Ascending aorta (tissue), 2 donors: ENCODE results near the gene COMMD7. TPM values are rescaled to one million over a fixed set of nuclear protein-coding genes. Genes with fewer than 3 reads are reported as not detected.
"Not testable (repeated sequence)": the region's sequence is repeated elsewhere in the genome, so short reads cannot be mapped to it uniquely, and the experiment has no call there.

Source experiments
- DNase-seq, 2 donors: peaks; one replicate each; pipeline ENCODE4 v3.0.0-alpha.2; 2019; ENCODE audit warnings: low spot score in 2 of 2
- H3K27ac ChIP-seq, 2 donors: fragments of 200-600 bp; sonication (generic); one replicate each; pipeline ENCODE4 v1.5.1; 2016 to 2017; ENCODE audit warnings: mild to moderate bottlenecking in 1 of 2
- H3K27me3 ChIP-seq: fragments of 200-600 bp; sonication (generic); one replicate; pipeline ENCODE4 v1.5.1; 2017
- H3K36me3 ChIP-seq, 2 donors: fragments of 200-600 bp; sonication (generic); one replicate each; pipeline ENCODE4 v1.5.1; 2016
- H3K4me1 ChIP-seq, 2 donors: fragments of 200-600 bp; sonication (generic); one replicate each; pipeline ENCODE4 v1.5.1; 2016 to 2017; ENCODE audit warnings: mild to moderate bottlenecking in 1 of 2
- H3K4me3 ChIP-seq, 2 donors: fragments of 200-600 bp; sonication (generic); one replicate each; pipeline ENCODE4 v1.5.1; 2016 to 2017; ENCODE audit warnings: mild to moderate bottlenecking in 1 of 2
- H3K9me3 ChIP-seq, 2 donors: fragments of 200-600 bp; sonication (generic); one replicate each; pipeline ENCODE4 v1.5.1; 2016
- CTCF ChIP-seq, 3 experiments: fragments of 200-600 bp in 2 of 3; fragments of 450-650 bp in 1 of 3; sonication (generic) in 2 of 3; IDR thresholded peaks; one replicate each; pipeline ENCODE4 v1.5.1; 2016 to 2019; ENCODE audit warnings: antibody characterized with exemption in 3 of 3, mild to moderate bottlenecking in 1 of 3, moderate library complexity in 1 of 3
- intact Hi-C: fragments of 100-400 bp; cut with DNase I; formaldehyde crosslinking; loops from one replicate; pipeline ENCODE4 v1.15.1; 2023
- total RNA-seq: library from RNA; depleted of rRNA; stranded (reverse); fragments of >200 nt; gene quantifications from one replicate; pipeline ENCODE4 v1.1.0, GENCODE V29; 2016

COMMD7 gene
- total RNA-seq, 1 donor from 2014 or later, result 90.3 TPM

GRCh38 chr20:32772046-32772445, 28.8 kb upstream of the COMMD7 start:
- H3K4me3 ChIP-seq, result no peak overlapping the region

GRCh38 chr20:32767418-32768198, 24.3 kb upstream of the COMMD7 start:
- H3K9me3 ChIP-seq, result no peaks in the 10 kb centered on the region
- H3K4me3 ChIP-seq, result no peak overlapping the region
- intact Hi-C loops, result no loop called here
- no peak overlapping the region for H3K27ac ChIP-seq
- DNase-seq, result no peak
- no peak for TF ChIP-seq CTCF (IDR thresholded peaks at IDR 0.05)
- no peaks in the 10 kb centered on the region for H3K27me3 ChIP-seq
- peaks cover 5 to 8% of the 10 kb centered on the region in 2 donors for H3K4me1 ChIP-seq
- no peaks in the 10 kb centered on the region for H3K36me3 ChIP-seq

More at GRCh38 chr20:32772046-32772445, 28.8 kb upstream of the COMMD7 start:
- no peak for DNase-seq
- Histone ChIP-seq H3K27ac (no peak overlapping the region), H3K27me3 (no peaks in the 10 kb centered on the region), H3K4me1 (no peaks in the 10 kb centered on the region), H3K36me3 (no peaks in the 10 kb centered on the region), H3K9me3 (no peaks in the 10 kb centered on the region)
- TF ChIP-seq CTCF (IDR thresholded peaks at IDR 0.05), result no peak
- intact Hi-C loops, result no loop called here

DNA sequence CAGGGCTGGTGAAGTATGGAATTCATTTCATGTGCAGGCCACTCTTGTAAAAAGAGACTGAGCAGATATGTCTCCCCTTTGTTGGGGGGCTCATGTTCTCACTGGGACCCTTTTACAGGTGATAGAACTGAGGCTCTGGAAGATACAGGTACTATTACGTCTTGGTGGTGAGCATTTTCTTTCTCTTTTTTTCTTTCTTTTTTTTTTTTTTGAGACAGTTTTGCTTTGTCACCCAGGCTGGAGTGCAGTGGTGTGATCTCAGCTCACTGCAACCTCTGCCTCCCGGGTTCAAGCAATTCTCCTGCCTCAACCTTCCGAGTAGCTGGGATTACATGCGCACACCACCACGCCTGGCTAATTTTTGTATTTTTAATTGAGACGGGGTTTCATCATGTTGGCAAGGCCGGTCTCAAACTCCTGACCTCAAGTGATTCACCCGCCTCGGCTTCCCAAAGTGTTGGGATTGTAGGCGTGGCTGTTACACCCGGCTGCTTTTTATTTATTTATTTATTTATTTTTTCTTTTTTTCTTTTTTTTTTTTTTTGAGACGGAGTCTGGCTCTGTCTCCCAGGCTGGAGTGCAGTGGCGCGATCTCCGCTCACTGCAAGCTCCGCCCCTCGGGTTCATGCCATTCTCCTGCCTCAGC, 22.1 kb upstream of the COMMD7 start:
- H3K4me3 ChIP-seq, H3K9me3 ChIP-seq, DNase-seq, intact Hi-C loops, H3K27ac ChIP-seq, H3K27me3 ChIP-seq, H3K36me3 ChIP-seq: not testable (repeated sequence)
- H3K4me1 ChIP-seq, result peaks cover 10 to 14% of the 10 kb centered on the region in 2 donors

- Histone ChIP-seq H3K27me3 (no peaks in the 10 kb centered on the region), H3K4me3 (no peak overlapping the region), H3K36me3 (no peaks in the 10 kb centered on the region), H3K27ac (no peak overlapping the region), H3K4me1 (peaks cover 10 to 14% of the 10 kb centered on the region in 2 donors), H3K9me3 (no peaks in the 10 kb centered on the region)
- TF ChIP-seq CTCF (IDR thresholded peaks at IDR 0.05), result no peak
- intact Hi-C loops, result no loop called here
- no peak for DNase-seq
Observed at GRCh38 chr20:32764005-32764960, 21.0 kb upstream of the COMMD7 start.

DNA sequence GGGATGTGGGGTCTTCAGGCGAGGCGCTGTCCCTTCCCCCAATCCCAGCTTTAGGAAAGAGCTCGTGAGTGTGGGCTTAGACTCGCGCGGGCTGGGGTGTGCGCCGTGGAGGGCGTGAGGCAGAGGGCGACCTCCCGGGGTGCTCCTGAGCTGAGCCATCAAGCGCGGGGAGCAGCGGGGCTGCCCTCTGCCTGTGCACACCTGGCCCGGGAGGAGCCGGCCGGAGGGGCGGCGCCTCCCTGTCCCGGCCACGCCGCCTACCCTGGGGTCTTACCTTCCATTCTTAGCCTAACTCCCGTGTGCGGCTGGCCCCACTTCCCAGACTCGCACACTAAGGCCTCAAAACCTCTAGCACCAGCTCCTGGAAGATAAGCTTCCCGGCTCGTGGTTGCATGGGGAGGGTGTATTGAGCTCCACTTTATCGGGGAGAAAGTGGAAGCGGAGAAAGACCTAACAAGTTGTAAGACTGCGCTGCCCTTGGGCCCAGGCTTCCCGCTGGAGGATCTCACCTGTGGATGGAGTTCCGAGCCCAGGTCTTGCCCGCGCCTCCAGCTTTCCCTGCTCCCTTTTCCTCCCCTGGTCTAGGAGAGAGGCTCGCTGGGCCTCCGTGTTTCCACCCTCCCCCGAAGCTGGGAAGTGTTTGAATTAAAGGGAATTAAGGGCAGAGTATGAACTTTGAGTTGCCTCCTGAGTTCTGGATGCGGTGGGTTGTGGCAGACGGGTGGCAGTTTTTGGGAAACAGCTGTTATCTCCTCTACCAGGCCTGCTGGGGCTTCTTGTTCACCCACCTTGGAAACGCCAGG, 20.1 kb upstream of the COMMD7 start:
- no peak for DNase-seq
- intact Hi-C loops, result loop anchor here (2.0 kb wide), 1 partner anchor 21 kb away; the partner anchor contains the start of gene COMMD7
- H3K9me3 ChIP-seq, result no peaks in the 10 kb centered on the region
- H3K4me3 ChIP-seq, result peak overlapping the region; percentile 84 to 92
- no peaks in the 10 kb centered on the region for H3K36me3 ChIP-seq
- no peak for TF ChIP-seq CTCF (IDR thresholded peaks at IDR 0.05)
- H3K4me1 ChIP-seq, result peaks cover 10 to 14% of the 10 kb centered on the region in 2 donors
- no peaks in the 10 kb centered on the region for H3K27me3 ChIP-seq
- H3K27ac ChIP-seq, result no peak overlapping the region
